WI38 (cell line): ENCODE measurements around the gene TKT.
"Not testable (repeated sequence)": the region's sequence is repeated elsewhere in the genome, so short reads cannot be mapped to it uniquely, and the experiment has no call there.

Experiments used
- H3K4me3 ChIP-seq: 2 replicates; pipeline ENCODE4 v1.5.1; 2011; ENCODE audit warnings: low read depth, mild to moderate bottlenecking, control low read depth, low read length
- CTCF ChIP-seq: IDR thresholded peaks from 2 replicates; pipeline ENCODE4 v1.5.1; 2012; ENCODE audit warnings: low read depth, mild to moderate bottlenecking, control low read depth, low read length

Gene TKT

GRCh38 chr3:53255775-53256703 is at the start of gene TKT:
Gene TKT, minus strand, starts transcription at chr3:53256022. Its CDS starts 80 bp downstream, at chr3:53255942.
- H3K4me3 ChIP-seq: peak within 1 kb of the TSS; percentile 85
- TF ChIP-seq CTCF: no peak

- no peak for TF ChIP-seq CTCF
- no peak overlapping the region for H3K4me3 ChIP-seq
Measured at GRCh38 chr3:53303957-53304356, 48.1 kb upstream of the TKT start.

GRCh38 chr3:53303549-53303948 is 47.7 kb upstream of the TKT start:
- no peak for TF ChIP-seq CTCF
- H3K4me3 ChIP-seq: no peak overlapping the region

GRCh38 chr3:53300826-53301225 is 45.0 kb upstream of the TKT start:
- no peak for TF ChIP-seq CTCF
- H3K4me3 ChIP-seq: no peak overlapping the region

- H3K4me3 ChIP-seq: not testable (repeated sequence)
- peak; percentile 60 for TF ChIP-seq CTCF
Measured at GRCh38 chr3:53299611-53300023, 43.8 kb upstream of the TKT start.

GRCh38 chr3:53295410-53295809 is 39.6 kb upstream of the TKT start:
- no peak for TF ChIP-seq CTCF
- no peak overlapping the region for H3K4me3 ChIP-seq

- H3K4me3 ChIP-seq: no peak overlapping the region
- TF ChIP-seq CTCF: no peak
Measured at GRCh38 chr3:53293867-53294266, 38.0 kb upstream of the TKT start.
